Measurements from ENCODE around the gene FRAT1.

FRAT1 gene

GRCh38 chr10:97334370-97335175 lies 15.5 kb downstream of the FRAT1 start, which contains the start of gene FRAT2 (continued):
- TF ChIP-seq ZBTB10 (tag by site-specific recombination; IDR thresholded peaks at IDR 0.05), result no peak
- TF ChIP-seq ZNF16 (tag by site-specific recombination; IDR thresholded peaks at IDR 0.05; ENCODE audit: low read depth), result no peak
- no peak for TF ChIP-seq ZNF549 (tag by site-specific recombination; IDR thresholded peaks at IDR 0.05)
- TF ChIP-seq ZNF629 (tag by site-specific recombination; IDR thresholded peaks at IDR 0.05), result peak; percentile 93
- TF ChIP-seq ZNF658 (tag by site-specific recombination; IDR thresholded peaks at IDR 0.05), result no peak
- no peak for TF ChIP-seq ZNF148 (tag by site-specific recombination; IDR thresholded peaks at IDR 0.05; ENCODE audit: borderline replicate concordance)
- TF ChIP-seq ZNF580 (tag by site-specific recombination; IDR thresholded peaks at IDR 0.05), result no peak; the same call in 1 of the 2 replicates
- TF ChIP-seq ZNF350 (tag by site-specific recombination; IDR thresholded peaks at IDR 0.05), result no peak
- no peak for TF ChIP-seq ZNF274 (IDR thresholded peaks at IDR 0.05; ENCODE audit: low read length)
- no peak for TF ChIP-seq ZNF274 (tag by site-specific recombination; IDR thresholded peaks at IDR 0.05; ENCODE audit: borderline replicate concordance)
- TF ChIP-seq ZNF146 (tag by site-specific recombination; IDR thresholded peaks at IDR 0.05), result peak; percentile 14; the same call in 1 of the 2 replicates
- peak; percentile 40; the same call in 1 of the 2 replicates for TF ChIP-seq ZBTB11 (tag by site-specific recombination; conservative IDR thresholded peaks at IDR 0.05; ENCODE audit: low read depth)
- no peak for TF ChIP-seq ZNF555 (tag by site-specific recombination; conservative IDR thresholded peaks at IDR 0.05)
- TF ChIP-seq WT1 (tag by site-specific recombination; IDR thresholded peaks at IDR 0.05), result peak; percentile 67; the same call in 1 of the 2 replicates
- TF ChIP-seq PRDM6 (tag by site-specific recombination; IDR thresholded peaks at IDR 0.05), result 0 out of 2 replicates have a peak, but pooled peaks have one; percentile 6
- TF ChIP-seq MZF1 (tag by site-specific recombination; IDR thresholded peaks at IDR 0.05; ENCODE audit: borderline replicate concordance), result no peak
- TF ChIP-seq GLI2 (tag by site-specific recombination; IDR thresholded peaks at IDR 0.05; ENCODE audit: borderline replicate concordance, low read depth), result no peak
- no peak for TF ChIP-seq ZNF654 (tag by site-specific recombination; IDR thresholded peaks at IDR 0.05; ENCODE audit: low read depth)
- TF ChIP-seq ZFP3 (tag by site-specific recombination; IDR thresholded peaks at IDR 0.05; ENCODE audit: low read depth), result no peak
- peak; percentile 56; the same call in 1 of the 2 replicates for TF ChIP-seq IKZF3 (tag by site-specific recombination; IDR thresholded peaks at IDR 0.05)
- no peak for TF ChIP-seq ZNF548 (tag by site-specific recombination; IDR thresholded peaks at IDR 0.05)
- no peak for TF ChIP-seq ZNF354C (tag by site-specific recombination; IDR thresholded peaks at IDR 0.05; ENCODE audit: borderline replicate concordance, low read depth)
- TF ChIP-seq KLF7 (tag by site-specific recombination; IDR thresholded peaks at IDR 0.05; ENCODE audit: borderline replicate concordance), result peak; percentile 81
- TF ChIP-seq TRIM28 (IDR thresholded peaks at IDR 0.05; ENCODE audit: borderline replicate concordance, low read length), result no peak
- no peak for TF ChIP-seq HOXD13 (CRISPR knock-in tag; IDR thresholded peaks at IDR 0.05; ENCODE audit: borderline replicate concordance)
